Measurements from ENCODE around the gene DMGDH.

Gene DMGDH

GRCh38 chr5:79088507-79088906, 19.0 kb upstream of the DMGDH start:
- no peak for TF ChIP-seq CTCF (IDR thresholded peaks at IDR 0.05; ENCODE audit: low read depth, low read length)
- DNase-seq: no peak
- Histone ChIP-seq H3K4me3 (ENCODE audit: low read depth, low read length) (no peak overlapping the region), H3K9me3 (ENCODE audit: severe bottlenecking) (no peaks in the 10 kb centered on the region), H3K36me3 (no peaks in the 10 kb centered on the region), H3K27ac (no peak overlapping the region), H3K27me3 (ENCODE audit: insufficient read depth, low read depth, severe bottlenecking) (no peaks in the 10 kb centered on the region)

GRCh38 chr5:79086116-79086515, 16.6 kb upstream of the DMGDH start:
- Histone ChIP-seq H3K9me3 (ENCODE audit: severe bottlenecking) (no peaks in the 10 kb centered on the region), H3K4me3 (ENCODE audit: low read depth, low read length) (no peak overlapping the region), H3K27me3 (ENCODE audit: insufficient read depth, low read depth, severe bottlenecking) (no peaks in the 10 kb centered on the region), H3K27ac (no peak overlapping the region), H3K36me3 (no peaks in the 10 kb centered on the region)
- no peak for DNase-seq
- no peak for TF ChIP-seq CTCF (IDR thresholded peaks at IDR 0.05; ENCODE audit: low read depth, low read length)

- H3K36me3 ChIP-seq: no peaks in the 10 kb centered on the region
- no peaks in the 10 kb centered on the region for H3K9me3 ChIP-seq (ENCODE audit: severe bottlenecking)
- no peak overlapping the region for H3K27ac ChIP-seq
- no peak for TF ChIP-seq CTCF (IDR thresholded peaks at IDR 0.05; ENCODE audit: low read depth, low read length)
- no peak for DNase-seq
- no peak overlapping the region for H3K4me3 ChIP-seq (ENCODE audit: low read depth, low read length)
- H3K27me3 ChIP-seq (ENCODE audit: insufficient read depth, low read depth, severe bottlenecking): no peaks in the 10 kb centered on the region
These were observed 12.3 kb upstream of the DMGDH start for GRCh38 chr5:79081779-79082178.

GRCh38 chr5:79080804-79081203, 11.3 kb upstream of the DMGDH start:
- no peak for TF ChIP-seq CTCF (IDR thresholded peaks at IDR 0.05; ENCODE audit: low read depth, low read length)
- DNase-seq: no peak
- Histone ChIP-seq H3K27ac (no peak overlapping the region), H3K4me3 (ENCODE audit: low read depth, low read length) (no peak overlapping the region), H3K9me3 (ENCODE audit: severe bottlenecking) (no peaks in the 10 kb centered on the region), H3K27me3 (ENCODE audit: insufficient read depth, low read depth, severe bottlenecking) (no peaks in the 10 kb centered on the region), H3K36me3 (no peaks in the 10 kb centered on the region)

- H3K4me3 ChIP-seq (ENCODE audit: low read depth, low read length): no peak overlapping the region
- H3K27me3 ChIP-seq (ENCODE audit: insufficient read depth, low read depth, severe bottlenecking): no peaks in the 10 kb centered on the region
- DNase-seq: no peak
- no peaks in the 10 kb centered on the region; the same call in 1 of the 2 replicates for H3K36me3 ChIP-seq
- TF ChIP-seq CTCF (IDR thresholded peaks at IDR 0.05; ENCODE audit: low read depth, low read length): no peak
- H3K9me3 ChIP-seq (ENCODE audit: severe bottlenecking): peaks cover 5% of the 10 kb centered on the region
- no peak overlapping the region for H3K27ac ChIP-seq
These were observed 8.3 kb upstream of the DMGDH start for GRCh38 chr5:79077680-79078365.

GRCh38 chr5:79076819-79077218, 7.3 kb upstream of the DMGDH start:
- Histone ChIP-seq H3K9me3 (ENCODE audit: severe bottlenecking) (peaks cover 5% of the 10 kb centered on the region), H3K27me3 (ENCODE audit: insufficient read depth, low read depth, severe bottlenecking) (no peaks in the 10 kb centered on the region), H3K4me3 (ENCODE audit: low read depth, low read length) (no peak overlapping the region), H3K36me3 (no peaks in the 10 kb centered on the region; the same call in 1 of the 2 replicates), H3K27ac (no peak overlapping the region)
- TF ChIP-seq CTCF (IDR thresholded peaks at IDR 0.05; ENCODE audit: low read depth, low read length): no peak
- DNase-seq: no peak
